Measurements from ENCODE around the gene SLC2A6. TPM values are rescaled to one million over a fixed set of nuclear protein-coding genes. Genes with fewer than 3 reads are reported as not detected.

SLC2A6 gene
- total and polyA plus RNA-seq, 7 donors: 1.2 to 2.7 (median 1.8) TPM

DNA sequence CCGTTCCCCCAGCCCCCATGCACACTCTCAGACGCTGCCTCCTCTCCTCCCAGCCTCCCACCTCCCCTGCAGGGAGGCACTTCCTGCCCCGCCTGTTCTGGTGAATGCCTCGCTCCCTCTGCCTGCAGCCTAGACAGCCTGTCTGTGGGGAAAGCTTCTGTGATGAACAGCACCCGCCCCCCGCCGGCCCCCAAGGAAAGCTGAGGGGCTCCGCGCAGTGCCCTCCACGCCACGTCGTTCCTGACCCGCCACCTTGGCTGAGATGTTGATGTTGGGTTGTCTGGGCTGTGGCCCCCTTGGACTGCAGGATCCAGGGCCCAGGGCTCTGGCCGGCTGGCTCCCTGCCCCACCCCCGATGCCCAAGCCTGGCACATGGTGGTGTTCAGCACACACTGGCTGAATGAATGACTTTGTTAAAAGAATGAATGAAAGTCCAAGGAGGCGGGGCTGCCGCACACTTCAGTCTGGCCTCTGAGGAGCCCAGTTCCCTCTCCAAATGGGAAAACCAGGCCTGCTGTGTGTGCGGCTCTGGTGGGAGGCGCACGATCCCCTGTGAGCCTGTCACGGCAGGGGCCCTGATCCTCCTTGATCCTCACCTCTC lies 47.9 kb upstream of the SLC2A6 start:
- WGBS, 3 donors: 47 to 62% (median 55%) methylated on average over 20 to 21 of the region's 21 CpGs
- no peaks in the 10 kb centered on the region for H3K9me3 ChIP-seq
- H3K36me3 ChIP-seq (ENCODE audit: insufficient read depth in 1 of 2, low read depth in 1 of 2): no peaks in the 10 kb centered on the region
- H3K4me3 ChIP-seq: no peak overlapping the region
- intact Hi-C loops (cut with DNase I): no loop called here
- TF ChIP-seq, protein P1, sequence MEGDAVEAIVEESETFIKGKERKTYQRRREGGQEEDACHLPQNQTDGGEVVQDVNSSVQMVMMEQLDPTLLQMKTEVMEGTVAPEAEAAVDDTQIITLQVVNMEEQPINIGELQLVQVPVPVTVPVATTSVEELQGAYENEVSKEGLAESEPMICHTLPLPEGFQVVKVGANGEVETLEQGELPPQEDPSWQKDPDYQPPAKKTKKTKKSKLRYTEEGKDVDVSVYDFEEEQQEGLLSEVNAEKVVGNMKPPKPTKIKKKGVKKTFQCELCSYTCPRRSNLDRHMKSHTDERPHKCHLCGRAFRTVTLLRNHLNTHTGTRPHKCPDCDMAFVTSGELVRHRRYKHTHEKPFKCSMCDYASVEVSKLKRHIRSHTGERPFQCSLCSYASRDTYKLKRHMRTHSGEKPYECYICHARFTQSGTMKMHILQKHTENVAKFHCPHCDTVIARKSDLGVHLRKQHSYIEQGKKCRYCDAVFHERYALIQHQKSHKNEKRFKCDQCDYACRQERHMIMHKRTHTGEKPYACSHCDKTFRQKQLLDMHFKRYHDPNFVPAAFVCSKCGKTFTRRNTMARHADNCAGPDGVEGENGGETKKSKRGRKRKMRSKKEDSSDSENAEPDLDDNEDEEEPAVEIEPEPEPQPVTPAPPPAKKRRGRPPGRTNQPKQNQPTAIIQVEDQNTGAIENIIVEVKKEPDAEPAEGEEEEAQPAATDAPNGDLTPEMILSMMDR (IDR thresholded peaks at IDR 0.05): no peak
- no peak for DNase-seq
- no peak overlapping the region for H3K27ac ChIP-seq
- H3K4me1 ChIP-seq: peaks cover 9% of the 10 kb centered on the region
- no peak for ATAC-seq
- peaks cover 0 to 54% (median 17%) of the 10 kb centered on the region in 3 donors for H3K27me3 ChIP-seq (ENCODE audit: insufficient read depth in 3 of 3, low read length in 2 of 3)

- intact Hi-C loops (cut with DNase I): no loop called here
- no peaks in the 10 kb centered on the region for H3K9me3 ChIP-seq
- peaks cover 9% of the 10 kb centered on the region for H3K4me1 ChIP-seq
- ATAC-seq (no peak), DNase-seq (peak in 1 of 2 donors; percentile 19)
- H3K27me3 ChIP-seq (ENCODE audit: insufficient read depth in 3 of 3, low read length in 2 of 3): peaks cover 0 to 47% (median 17%) of the 10 kb centered on the region in 3 donors
- H3K36me3 ChIP-seq (ENCODE audit: insufficient read depth in 1 of 2, low read depth in 1 of 2): no peaks in the 10 kb centered on the region
- WGBS, 3 donors: 61 to 66% (median 65%) methylated on average over 8 of the region's 8 CpGs
- no peak overlapping the region for H3K4me3 ChIP-seq
- TF ChIP-seq, protein P1 (IDR thresholded peaks at IDR 0.05): no peak
- H3K27ac ChIP-seq: no peak overlapping the region
Observed at GRCh38 chr9:133525677-133526076, 46.8 kb upstream of the SLC2A6 start.

DNA sequence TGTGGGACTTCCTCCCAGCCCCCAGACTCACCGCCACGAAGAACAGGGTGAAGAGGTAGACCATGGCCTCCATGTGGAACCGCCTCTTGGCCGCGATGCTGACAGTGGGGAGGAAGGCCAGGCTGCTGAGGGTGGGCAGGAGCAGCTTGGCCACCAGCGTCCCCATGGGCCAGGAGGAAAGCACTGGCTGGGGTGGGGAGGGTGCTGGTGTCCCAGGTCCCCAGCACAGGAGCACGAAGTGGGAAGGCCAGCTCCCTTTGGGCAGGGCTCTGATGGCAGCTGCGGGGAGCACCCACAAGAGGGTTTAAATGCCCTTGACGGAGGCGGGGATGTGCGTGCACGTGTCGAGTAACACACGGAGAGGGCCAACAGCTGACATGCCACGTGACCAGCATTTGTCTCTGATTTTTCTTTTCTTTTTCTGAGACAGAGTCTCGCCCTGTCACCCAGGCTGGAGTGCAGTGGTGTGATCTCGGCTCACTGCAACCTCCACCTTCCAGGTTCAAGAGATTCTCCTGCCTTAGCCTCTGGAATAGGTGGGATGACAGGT lies 45.9 kb upstream of the SLC2A6 start, which contains the start of gene MYMK:
Gene MYMK, minus strand, starts transcription at position 281 of the 550 bp plus-strand sequence. Its CDS starts 115 bp downstream, at position 166.
- Histone ChIP-seq H3K4me3 (no peak within 1 kb of the TSS), H3K27ac (no peak within 1 kb of the TSS)
- 58 to 90% (median 69%) methylated on average over 17 of the region's 17 CpGs for WGBS, 3 donors

GRCh38 chr9:133524146-133524545 lies 45.2 kb upstream of the SLC2A6 start:
- Histone ChIP-seq H3K4me3 (no peak overlapping the region), H3K36me3 (ENCODE audit: insufficient read depth in 1 of 2, low read depth in 1 of 2) (no peaks in the 10 kb centered on the region), H3K27ac (no peak overlapping the region), H3K9me3 (no peaks in the 10 kb centered on the region), H3K27me3 (ENCODE audit: insufficient read depth in 3 of 3, low read length in 2 of 3) (peaks cover 0 to 33% (median 15%) of the 10 kb centered on the region in 3 donors), H3K4me1 (peaks cover 9% of the 10 kb centered on the region)
- peak in 1 of 2 donors; percentile 23 for DNase-seq
- intact Hi-C loops (cut with DNase I): no loop called here
- WGBS, 3 donors: 91 to 96% (median 91%) methylated on average over 5 of the region's 5 CpGs
- ATAC-seq: no peak
- TF ChIP-seq, protein P1 (IDR thresholded peaks at IDR 0.05): no peak

More for the DNA sequence above, 45.9 kb upstream of the SLC2A6 start, which contains the start of gene MYMK:
- DNase-seq: peak in 1 of 2 donors; percentile 21
- ATAC-seq: no peak
- Histone ChIP-seq H3K27me3 (ENCODE audit: insufficient read depth in 3 of 3, low read length in 2 of 3) (peaks cover 0 to 39% (median 17%) of the 10 kb centered on the region in 3 donors), H3K36me3 (ENCODE audit: insufficient read depth in 1 of 2, low read depth in 1 of 2) (no peaks in the 10 kb centered on the region), H3K9me3 (no peaks in the 10 kb centered on the region), H3K4me1 (peaks cover 9% of the 10 kb centered on the region)
- intact Hi-C loops (cut with DNase I): no loop called here
- TF ChIP-seq, protein P1 (IDR thresholded peaks at IDR 0.05): no peak

Data from psoas muscle (tissue), 8 donors.